Vagina (tissue), 2 donors: ENCODE measurements around the gene ERG.

Experiments used
- CTCF ChIP-seq, 3 experiments: fragments of 450-650 bp in 2 of 3; fragments of 200-600 bp in 1 of 3; sonication (generic) in 1 of 3; IDR thresholded peaks; one replicate each; pipeline ENCODE4 v1.5.1; 2017 to 2019; ENCODE audit warnings: antibody characterized with exemption in 3 of 3, mild to moderate bottlenecking in 2 of 3, moderate library complexity in 2 of 3
- POLR2A ChIP-seq, 2 donors: fragments of 450-650 bp; IDR thresholded peaks; one replicate each; pipeline ENCODE4 v1.6.1; 2017; ENCODE audit warnings: antibody characterized with exemption in 2 of 2, mild to moderate bottlenecking in 2 of 2, moderate library complexity in 2 of 2
- POLR2AphosphoS5 ChIP-seq, 2 donors: sonication (generic); formaldehyde crosslinking; IDR thresholded peaks; one replicate each; pipeline ENCODE4 v1.9.0; 2017; ENCODE audit warnings: antibody characterized with exemption in 2 of 2, mild to moderate bottlenecking in 2 of 2, low read depth in 1 of 2; ENCODE audit not compliant: insufficient read depth in 1 of 2

GRCh38 chr21:38433471-38433870 is 64.8 kb downstream of the ERG start:
- TF ChIP-seq CTCF (IDR thresholded peaks at IDR 0.05) (no peak), POLR2A (IDR thresholded peaks at IDR 0.05) (no peak), POLR2AphosphoS5 (IDR thresholded peaks at IDR 0.05; ENCODE audit: insufficient read depth in 1 of 2, low read depth in 1 of 2) (no peak)
